Activated naive CD8-positive, alpha-beta T cell treated with anti-CD3 and anti-CD28 coated beads, Interleukin-2, amount 50 U/mL, for 16 hours (primary cell): ENCODE results near the gene TM4SF20.

Source experiments
- DNase-seq: peaks from one replicate; pipeline ENCODE4 v3.0.0-alpha.2; 2020; ENCODE audit warnings: low read depth, low spot score

TM4SF20 gene, protein sequence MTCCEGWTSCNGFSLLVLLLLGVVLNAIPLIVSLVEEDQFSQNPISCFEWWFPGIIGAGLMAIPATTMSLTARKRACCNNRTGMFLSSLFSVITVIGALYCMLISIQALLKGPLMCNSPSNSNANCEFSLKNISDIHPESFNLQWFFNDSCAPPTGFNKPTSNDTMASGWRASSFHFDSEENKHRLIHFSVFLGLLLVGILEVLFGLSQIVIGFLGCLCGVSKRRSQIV

DNA sequence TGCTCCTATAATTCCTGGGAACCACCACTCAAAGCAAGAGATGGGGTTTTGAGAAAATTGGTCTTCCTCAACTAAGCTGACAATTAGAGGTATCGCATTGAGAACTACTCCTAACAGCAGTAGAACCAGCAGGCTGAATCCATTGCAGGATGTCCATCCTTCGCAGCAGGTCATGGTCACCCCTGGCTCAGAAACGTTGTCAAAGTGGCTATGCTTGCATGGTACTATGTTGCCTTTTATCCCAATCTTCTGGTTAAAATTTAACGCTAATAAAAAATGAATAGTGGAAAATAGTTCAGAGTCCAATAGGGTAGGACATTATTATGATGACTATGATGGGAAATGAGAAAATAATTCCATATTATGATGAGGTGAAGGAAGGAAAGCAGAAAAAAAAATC lies at the start of gene TM4SF20:
Gene TM4SF20, minus strand, starts transcription at position 212 of the 400 bp plus-strand sequence. Its CDS starts 38 bp downstream, at position 174.
- DNase-seq: no peak

DNA sequence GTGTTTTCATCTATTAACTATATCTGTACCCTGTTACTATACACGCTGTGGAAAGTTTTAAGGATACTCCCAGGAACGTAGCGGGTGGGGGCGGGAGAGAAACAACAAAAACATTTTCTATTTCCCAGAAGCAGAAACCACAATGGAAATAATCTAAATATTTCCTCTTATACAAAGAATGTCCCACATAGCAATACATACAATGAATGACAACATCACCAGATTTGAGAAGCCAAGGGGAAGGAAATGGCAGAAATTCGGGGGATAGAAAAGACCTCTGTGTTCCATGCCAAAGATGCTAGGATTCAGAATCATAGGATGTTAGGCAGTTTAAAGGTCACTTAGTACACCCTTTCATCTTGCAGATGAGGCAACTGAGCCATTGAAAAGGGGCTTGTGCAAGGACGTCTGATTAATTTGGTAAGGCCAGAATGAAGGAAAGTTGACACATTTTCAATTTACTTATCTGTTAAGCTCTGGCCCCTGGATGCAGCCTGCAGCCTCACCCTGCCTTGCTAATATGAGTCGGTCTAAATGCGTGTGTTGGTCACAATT lies 49.7 kb upstream of the TM4SF20 start:
- DNase-seq: no peak

DNA sequence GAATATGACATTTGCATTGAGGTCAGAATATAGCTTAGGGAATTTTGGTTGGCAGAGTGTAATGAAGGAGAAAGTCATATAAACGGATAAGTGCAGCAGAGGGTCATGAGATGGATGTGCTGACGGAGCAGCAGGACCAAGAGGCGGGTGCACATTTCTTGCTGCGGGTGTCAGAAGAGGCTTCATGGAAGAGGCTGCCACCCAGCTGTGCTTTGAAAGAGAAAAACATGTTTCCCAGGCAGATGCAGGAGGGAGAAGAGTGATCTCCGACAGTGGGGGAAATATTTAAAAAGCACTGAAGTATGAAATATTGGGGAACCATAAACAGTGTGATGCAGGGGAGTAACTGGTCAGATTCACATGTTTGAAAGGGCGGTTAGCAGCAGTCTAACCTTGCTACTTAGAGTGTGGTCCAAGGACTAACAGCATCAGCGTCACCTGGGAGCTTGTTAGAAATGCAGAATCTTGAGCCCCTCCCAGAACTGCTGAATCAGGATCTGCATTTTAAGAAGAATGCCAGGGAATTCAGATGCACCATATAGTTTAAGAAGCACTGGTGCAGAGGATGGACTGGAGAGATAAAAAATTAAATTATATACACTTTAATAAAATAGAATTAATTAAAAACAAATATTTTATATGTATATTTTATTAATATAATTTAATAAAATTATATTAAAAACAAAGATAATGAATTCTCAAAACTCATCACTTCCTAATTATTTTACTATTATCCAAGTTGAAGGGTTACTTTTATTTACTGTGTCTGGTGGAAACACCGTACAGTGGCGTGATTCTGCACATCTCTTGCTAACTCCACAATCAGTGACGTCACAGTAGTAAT lies 44.8 kb upstream of the TM4SF20 start:
- no peak for DNase-seq

DNA sequence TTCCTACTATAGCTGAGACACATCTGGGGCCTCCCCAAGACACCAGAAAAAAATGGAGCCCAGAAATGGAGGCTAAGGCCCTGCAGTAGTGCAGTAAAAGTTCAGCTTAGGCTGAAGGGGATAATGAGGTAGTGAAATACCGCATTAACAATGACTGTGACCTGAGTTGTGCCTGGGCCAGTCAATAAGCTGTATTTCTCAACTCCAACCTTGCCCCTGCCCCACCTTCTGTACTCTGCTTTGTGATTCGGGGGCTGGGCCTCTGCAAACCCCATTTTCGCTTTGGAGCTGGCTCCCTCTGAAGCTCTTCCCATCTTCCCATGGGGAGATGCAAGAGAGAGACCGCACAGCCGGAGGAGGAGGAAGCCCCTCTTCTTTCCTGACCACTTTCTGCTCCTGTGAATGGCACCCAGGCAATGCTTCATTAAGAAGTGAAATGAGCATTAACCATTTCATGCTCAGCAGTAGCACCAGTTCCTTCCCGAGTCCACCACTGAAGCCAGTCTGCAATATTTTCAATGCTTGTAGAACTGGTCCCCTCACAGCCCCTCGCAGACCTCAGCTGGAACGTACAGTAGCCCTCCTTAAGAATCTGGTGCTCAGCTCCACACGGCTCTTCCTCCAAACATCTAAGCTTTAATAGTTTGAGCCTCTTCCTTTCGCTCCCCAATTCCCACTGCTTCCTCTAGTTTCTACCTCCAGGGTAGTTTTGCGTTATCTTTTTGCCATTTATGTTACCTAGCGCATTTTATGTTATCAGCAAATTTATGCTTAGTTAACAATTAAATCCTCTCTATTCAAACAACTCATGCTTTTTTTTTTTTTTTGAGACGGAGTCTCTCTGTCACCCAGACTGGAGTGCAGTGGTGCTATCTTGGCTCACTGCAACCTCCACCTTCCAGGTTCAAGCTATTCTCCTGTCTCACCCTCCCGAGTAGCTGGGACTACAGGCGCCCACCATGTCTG lies 41.3 kb upstream of the TM4SF20 start:
- DNase-seq: no peak

DNA sequence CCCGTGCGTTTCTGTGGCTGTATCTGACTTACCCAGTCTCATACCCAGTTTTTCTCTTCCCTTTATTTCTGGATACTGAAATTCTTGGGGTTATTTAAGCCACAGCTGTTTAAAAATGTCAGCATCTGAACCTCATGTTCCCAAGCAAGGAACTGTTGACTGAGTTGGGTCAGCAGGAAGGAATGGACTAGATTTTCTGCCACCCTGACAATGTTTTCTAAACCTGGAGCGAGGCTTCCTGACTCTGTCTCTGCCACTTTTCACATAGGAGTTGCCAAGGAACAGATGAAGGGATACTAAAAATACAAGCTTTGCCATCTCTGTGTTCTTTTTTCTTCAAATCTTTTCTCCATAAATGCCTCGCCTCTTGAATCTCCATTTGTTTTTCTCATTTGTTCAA lies 37.6 kb upstream of the TM4SF20 start:
- no peak for DNase-seq

DNA sequence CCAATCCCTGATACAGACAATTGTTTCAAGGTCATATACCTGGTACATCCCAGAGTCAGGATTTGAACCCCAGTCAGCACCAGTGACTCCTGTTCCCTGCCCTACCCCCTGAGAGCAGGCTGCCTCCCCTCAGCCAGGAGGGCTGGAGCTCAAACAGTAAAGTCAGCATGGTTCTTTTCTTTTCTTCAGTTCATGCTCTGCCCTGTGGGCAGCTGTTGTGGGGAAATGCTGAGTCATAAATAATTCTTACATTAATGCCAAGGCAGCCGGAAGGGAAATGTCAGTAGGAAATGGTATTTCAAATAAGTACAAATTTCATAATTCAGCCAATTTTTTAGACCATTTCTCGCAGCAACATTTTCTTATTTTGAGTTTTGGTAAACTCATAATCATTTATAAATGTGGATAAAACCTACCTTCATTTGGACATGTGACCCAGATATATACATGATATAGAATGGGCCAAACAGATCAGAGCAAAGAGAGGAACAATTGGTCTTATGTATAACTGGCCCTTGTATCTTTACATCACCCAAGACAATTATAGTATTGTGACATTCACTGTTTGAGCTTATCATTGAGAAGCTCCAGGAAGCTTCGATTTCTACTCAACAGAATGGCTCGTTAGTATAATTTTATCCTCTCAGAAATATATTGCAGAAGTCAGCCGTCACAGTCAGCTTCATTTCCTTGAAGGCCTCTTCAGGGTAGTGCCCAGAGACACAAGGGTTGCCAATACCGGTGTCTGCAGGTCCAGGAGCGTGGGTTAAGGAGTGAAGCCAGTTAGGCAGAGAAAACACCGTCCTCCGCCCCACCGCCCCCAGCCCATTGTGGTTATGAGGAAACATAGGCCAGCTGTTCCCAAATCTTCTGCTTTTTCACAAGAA lies 36.7 kb upstream of the TM4SF20 start:
- no peak for DNase-seq

DNA sequence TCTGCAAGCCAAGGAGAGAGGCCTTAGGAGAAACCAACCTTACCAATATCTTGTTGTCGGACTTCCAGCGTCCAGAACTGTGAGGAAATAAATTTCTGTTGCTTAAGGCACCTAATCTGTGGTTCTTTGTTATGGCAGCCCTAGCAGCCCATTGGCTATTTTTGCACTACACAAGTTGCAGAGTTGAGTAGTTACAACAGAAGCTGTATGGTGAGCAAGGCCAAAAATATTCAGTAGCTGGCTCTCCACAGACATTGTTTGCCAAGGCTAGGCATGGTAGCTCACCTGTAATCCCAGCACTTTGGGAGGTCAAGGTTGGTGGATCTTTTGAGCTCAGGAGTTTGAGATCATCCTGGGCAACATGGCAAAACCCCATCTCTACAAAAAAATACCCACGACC lies 35.7 kb upstream of the TM4SF20 start:
- DNase-seq: no peak

DNA sequence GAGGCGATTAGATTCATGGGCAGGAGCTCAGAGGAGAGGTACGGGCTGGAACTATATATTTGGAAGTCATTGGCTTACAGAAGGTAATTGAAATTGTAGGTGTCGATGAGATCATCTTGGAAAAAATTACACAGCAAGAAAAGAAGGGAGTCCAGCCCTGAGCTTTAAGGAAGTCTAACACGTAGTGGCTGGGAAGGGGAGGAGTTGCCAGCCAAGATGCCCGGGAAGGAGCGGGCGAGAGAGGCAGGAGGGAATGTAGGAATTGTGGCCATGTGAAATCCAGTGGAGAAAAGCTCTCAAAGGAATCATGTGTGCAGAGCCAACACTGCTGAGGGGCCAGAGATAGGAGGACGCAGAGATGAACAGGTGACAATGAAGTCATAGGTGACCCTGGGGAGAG lies 34.3 kb upstream of the TM4SF20 start:
- no peak for DNase-seq

DNA sequence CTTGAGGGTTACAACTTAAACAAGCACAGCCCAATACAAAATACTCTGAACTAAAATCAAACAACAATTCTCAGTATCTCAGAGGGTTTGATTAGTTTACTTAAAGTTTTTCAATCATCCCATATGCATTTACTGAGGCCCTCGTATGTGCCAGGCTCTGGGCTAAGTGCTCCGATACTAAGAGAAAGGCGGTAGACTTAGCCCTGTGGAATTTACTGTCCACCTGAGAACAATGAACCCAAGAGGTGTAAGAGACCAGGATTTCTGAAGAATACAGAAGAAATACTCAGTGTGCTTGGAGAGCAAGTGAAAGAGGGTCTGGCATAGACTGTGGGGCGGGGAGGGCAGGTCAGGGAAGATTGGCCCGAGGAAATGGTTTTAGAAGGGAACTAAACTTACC lies 33.8 kb upstream of the TM4SF20 start:
- DNase-seq: no peak

DNA sequence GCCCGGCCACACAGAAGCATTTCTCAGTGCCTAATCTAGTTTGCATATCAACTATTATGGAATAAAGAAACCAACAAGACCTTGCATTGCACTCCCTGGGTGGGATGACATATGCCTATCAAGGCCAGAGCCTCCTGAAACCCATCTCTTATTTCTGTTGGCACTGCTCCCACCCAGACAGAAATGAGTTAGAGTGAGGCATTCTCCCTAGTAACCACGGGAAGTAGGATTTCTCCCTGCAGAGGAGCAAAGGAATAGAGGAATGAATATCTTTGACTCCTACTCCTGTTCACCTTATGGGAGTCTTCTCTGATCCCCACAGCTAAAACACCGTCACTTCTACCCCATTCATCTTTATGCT lies 32.9 kb upstream of the TM4SF20 start:
- no peak for DNase-seq

DNA sequence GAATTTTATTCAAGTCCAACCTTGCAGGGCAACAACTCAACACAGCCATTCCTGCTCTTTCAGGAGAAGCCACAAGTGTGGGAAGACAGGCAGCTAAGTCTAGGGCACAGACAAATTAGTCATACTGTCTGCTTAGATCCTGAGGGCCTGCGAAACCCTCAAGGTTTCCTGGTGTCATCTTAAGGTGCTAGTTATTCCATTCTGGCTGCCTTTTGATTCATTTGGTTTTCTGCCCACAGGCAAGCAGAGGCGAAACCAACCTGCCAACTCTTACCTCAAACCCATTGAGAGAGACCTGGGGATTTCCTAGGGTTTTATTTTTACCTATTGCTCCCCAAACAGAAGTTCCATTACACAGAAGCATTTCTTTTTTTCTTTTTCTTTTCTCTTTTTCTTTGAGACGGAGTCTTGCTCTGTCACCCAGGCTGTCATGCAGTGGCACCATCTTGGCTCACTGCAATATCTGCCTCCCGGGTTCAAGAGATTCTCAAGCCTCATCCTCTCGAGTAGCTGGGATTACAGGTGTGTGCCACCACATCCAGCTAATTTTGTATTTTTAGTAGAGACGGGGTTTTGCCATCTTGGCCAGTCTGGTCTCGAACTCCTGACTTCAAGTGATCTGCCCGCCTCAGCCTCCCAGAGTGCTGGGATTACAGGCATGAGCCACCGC lies 32.3 kb upstream of the TM4SF20 start:
- peak; percentile 40 for DNase-seq

DNA sequence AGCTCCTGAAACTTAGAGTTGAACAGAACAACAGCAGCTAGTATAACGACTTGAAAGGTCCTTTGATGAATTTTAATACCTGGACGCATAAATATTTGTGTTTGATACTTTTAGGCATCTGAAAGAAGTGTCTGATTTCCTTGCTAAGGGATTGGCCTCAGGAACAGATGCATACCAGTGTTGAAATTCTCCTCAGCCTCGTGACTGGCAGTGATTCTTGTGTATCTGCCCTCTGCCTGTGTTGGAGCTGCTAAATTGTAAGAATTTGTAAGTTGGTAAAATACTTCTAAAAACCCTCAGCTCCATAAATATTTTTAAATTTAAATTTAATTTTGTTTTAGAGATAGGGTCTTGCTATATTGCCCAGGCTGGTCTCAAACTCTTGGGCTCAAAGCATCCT lies 31.1 kb upstream of the TM4SF20 start:
- no peak for DNase-seq

DNA sequence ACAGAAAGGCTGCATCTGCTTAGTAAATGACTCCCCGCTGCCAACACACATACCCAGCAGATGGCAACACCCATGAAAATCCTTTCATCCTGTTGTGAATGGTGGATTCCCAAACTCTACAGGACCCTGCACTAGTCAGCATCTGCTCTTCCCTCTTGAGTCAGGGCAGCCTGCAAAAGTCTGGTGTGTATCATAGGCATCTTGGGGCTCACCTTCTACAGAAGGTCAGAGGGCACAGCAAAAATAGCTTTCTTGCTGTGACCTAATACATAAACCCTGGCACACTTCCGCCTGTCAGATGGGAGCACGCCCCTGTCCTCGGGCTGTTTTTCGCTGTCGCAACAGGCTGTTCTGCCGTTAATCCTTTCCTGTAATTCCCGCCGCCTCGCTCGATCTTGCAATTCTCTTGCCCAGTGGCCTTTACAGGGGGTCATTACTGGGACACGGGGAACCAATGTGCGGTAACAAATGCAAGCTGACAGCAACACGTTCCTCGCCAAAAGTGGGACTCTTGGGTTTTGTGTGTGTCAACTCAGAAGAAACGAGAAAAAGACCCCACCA lies 28.6 kb upstream of the TM4SF20 start:
- DNase-seq: no peak

DNA sequence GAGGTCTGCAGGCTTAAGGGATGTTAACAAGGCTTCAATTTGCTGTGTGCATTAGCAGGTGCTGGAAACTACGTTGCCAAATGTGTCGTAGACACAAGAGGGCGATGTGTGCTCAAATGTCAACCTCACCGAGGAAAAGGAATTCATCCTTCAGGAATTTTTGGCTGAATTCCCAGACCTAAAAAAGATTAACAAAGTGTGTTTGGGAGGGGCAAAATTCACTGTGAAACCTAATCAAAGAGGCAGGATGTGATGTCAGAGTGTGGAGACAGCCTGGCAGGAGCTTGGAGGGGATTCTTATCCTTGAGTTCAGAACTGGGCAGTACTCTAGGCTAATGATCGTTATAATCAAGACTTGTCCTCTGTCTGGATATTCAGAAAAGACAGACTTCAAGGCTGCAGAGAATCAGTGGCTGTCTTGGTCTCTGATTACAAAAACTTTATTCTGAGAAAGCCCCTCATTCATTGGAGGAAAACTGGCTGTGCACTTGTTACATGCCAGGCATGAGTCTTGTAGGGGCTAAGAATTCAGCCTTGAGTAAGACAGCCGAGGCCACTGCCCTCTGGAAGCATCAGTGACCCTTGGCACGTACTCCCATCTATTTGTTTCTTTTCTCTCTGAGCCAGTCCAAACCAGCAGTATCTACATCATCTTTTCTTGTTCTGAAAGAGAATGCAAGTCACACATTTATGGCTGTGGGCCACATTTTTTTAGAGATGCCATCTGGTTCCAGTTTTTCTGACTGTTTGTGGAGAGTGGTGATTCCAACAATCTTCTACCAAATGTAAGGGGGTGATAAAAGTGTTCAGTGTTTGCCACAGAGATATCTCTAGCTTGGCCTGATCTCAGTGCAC lies 27.3 kb upstream of the TM4SF20 start:
- DNase-seq: no peak

DNA sequence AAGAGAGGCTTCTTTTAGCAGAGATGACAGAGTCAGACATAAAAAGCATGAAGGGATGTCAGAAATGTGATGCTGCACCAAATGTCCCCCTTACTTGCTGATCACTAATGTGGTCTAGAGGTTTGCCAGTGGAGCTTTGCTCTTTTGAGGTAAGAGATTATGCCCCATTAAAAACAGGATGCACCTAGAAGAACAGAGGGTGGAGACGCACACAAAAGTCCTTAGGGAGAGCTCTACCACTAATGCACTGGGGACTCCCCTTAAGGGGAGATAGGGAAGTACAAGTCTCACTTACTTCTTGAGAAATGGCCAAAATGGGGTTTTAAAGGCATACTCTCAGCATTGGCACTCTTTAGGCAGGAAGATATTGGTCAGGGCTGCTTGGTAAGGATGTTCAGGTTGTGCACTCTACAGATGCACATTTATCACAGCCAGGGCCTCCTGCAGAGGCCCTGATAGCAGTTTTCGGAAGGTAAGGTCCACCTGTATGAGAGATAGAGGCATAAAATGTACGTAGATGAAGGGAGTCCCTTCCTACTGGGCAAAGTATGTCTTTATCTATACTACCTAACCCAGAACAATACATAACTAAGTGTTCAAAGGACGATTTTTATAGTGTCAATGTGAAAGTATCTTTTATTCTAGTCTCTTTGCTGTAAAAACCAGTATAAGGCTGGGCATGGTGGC lies 25.6 kb upstream of the TM4SF20 start:
- no peak for DNase-seq

DNA sequence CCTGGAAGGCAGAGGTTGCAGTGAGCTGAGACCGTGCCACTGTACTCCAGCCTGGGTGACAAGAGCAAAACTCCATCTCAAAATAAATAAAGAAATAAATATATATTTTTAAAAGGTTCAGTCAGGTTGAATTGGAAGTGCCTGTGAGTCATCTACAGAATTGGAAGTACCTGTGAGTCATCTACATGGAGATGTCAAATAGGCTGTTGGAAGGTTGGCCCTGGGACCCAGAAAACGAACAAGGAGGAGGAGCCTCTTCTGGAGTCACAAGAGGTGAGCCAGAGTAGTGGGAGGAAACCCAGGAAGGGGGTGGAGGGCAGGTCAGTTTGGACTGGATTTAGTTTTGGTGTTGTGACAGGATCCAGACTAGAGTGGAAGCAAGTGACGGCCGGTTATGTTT lies 23.9 kb upstream of the TM4SF20 start:
- DNase-seq: no peak

DNA sequence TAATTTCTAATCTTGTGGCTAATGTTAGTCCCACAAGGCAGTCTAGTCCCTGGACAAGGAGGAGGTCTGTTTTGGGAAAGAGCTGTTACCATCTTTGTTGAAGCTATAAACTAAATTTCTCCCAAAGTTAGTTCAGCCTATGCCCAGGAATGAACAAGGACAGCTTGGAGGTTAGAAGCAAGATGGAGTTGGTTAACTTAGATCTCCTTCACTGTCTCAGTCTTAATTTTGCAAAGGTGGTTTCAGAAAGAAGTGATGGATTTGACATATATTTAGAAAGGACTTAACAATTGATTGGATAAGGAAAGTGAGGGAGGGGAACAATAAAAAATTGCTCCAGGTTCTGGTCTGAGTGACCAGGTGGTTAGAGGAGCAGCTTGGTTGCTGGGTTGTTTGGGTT lies 23.2 kb upstream of the TM4SF20 start:
- no peak for DNase-seq

DNA sequence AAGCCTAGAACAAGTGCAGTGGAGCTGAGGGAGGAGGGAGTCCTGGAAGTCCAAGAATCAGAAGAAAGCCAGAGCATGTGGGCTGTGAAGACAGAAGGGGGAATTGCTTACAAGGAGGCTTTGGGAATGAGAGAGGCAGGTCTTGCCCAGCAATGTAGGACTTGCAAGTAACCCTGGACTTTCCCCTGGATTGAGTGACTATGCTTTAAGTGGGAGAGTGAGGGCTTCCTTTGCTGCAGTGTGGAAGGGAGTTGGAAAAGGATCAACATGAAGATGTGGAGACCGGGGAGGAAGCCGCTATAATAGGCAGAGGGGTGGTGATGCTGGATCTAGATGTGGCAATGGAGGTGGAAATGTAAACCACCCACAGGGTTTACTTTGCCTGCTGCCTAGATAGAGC lies 22.4 kb upstream of the TM4SF20 start:
- DNase-seq: no peak
